ENCODE results near the gene SCT.

SCT gene

DNA sequence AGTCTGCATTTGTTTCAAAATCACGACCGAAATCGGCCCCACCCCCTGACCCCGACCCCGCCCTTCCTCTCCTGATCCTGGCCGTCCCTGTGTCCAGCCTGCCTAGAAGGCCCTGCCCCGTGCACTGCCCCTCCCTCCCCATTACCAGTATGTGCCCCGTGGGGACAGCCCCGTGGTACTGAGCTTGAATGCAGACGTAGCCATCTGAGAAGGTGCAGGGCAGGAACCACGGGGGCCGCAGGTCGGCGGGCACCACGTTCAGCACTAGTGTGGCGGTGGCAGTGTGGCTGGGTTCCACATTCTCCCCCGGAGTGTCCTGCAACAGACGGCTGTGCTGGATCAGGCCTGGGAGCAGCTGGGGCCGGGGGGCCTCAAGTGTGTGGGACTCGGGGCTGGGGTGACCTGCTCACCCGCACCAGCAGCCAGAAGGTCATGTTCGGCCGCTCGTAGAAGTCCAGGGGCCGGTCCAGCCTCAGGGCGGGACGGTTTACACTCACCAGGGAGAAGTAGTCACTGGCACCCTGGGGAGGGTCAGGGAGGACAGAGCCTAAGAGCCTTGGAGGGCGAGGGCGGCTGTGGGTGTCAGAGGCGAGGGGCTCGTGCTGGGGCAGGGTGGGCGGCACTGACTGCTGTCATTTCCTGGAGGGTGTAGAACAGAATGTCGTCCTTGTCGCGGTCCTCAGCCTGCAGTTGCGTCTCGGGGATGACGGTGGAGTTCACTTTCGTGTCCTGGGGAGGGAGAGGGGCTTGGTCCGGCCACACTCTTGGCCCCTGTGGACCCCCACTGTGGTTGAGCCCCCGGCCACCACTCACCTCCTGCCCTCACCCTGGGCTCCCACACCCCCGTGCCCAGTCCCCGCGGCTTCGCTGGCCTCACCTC, 5.8 kb downstream of the SCT start:
- no peak for DNase-seq

- no peak for DNase-seq
These were observed 6.8 kb downstream of the SCT start for GRCh38 chr11:620201-620600.

DNA sequence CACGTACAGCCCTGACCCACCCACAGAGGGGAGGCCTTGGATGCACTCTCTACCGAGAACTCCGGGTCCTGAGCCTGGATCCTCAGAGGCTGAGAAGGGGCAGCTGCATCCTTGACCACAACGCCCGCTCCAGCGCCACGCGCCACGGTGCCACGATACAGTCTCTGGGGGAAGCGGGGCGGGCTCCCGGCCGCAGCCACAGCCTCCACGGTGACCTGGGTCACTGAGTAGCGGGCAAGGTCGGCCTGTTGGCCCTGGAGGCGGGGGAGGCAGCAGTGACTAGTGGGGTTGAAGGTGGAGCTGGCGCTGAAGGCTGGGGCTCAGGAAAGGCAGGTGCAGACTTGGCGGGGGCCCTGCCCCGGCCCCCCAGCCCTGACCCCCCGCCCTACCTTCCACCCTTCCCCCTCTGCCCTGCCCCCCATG, 7.3 kb downstream of the SCT start:
- DNase-seq, result no peak

DNA sequence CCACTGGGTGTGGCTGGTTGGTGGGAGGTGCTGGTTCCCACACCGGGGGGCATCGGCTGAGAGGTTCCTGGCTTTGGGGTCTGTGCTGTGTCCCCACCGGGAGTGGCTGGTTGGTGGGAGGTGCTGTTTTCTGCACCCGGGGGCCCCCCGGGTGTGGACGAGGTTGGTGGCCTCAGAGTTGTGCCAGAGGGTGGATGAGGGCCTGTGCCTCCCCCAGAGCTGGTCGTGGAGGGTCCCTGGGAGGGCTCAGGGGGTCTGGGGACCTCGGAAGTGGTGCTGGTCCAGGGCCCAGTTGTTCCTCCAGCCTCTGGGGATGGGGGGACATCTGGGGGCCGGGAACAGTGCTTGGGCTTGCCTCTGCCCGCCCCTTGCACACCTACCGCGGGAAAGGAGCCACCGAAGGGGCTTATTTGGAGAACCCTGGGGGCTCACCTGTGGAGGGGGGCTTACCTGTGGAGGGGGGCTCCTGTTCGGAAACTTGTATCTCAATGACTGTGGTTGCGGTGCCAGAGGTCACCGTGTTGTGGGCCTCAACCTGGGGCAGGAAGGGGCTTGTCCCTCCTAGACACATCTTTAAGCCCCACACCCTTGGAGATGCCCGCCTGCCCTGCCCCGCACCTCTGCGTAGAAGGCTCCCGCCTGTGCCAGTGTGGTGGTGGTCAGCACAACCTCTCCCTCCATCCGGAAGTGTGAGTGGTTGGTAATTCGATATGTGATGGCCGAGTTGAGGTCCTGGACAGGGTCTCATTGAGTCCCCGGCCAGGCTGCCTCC, 7.9 kb downstream of the SCT start:
- DNase-seq, result no peak

DNA sequence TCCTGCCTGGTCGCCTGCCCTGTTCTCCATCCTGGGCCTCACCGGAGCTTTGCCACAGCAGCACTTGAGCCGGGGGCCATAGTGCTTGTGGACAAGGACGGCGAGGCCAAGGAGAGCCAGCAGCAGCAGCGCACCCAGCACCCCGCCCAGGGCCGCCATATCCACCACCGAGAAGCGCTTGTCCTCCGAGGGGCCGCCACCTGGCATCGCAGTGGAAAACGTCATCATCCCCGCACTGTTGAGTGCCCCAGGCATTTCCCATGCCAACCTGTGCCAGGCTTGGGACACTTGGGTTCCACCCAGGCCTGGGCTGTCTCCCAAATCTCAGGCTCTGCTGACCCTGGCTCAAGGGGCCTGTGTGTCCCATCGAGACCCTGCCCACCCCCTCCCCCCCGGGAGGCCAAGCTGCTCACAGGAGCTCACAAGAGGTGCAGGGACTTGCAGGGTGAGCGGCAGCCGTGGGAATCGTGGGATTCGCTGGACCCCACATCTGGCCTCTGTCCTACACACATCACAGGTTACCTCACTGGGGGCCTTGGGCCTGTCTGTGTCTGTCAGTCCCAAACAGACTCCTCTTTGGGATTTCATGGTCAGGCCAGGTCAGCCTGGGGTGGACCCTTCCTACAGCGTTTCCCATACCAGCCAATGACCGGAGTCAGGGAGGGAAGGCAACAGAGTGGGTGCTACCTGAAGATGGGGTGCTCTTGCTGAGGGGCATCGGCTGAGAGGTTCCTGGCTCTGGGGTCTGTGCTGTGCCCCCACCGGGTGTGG, 8.9 kb downstream of the SCT start:
- no peak for DNase-seq

DNA sequence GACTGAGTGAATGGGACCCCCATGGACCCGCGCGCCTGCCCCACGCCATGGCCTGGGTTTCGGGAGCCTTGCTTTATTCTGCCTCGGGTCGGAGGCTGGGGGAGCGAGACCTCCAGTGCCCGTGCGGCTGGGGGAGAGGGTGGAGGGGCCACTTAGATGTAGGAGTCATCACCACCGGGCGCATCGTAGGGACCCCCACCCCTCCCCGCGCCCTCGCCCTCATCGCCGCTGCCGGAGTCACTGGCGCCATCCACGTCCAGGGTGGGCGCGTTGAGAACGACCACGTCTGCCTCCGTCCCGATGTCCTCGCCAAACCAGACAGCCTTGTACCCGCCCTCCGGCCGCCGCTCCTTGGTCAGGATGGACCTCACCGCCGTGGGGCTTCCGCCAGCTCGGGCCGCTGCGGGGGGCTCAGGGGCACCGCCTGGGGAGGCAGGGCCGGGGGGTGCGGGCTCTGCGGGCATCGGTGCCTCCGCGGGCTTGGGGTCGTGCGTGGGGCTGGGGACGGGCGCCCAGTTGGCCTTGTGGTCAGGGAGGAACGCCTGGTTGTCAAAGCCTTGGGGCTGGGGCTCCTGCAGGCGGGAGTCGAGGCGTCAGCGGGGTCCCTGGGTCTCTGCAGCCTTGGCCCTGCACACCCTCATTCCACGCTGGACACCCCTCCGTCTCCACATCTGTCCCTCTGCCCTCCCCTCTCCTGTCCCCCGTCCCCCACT, 9.6 kb downstream of the SCT start:
- no peak for DNase-seq

DNA sequence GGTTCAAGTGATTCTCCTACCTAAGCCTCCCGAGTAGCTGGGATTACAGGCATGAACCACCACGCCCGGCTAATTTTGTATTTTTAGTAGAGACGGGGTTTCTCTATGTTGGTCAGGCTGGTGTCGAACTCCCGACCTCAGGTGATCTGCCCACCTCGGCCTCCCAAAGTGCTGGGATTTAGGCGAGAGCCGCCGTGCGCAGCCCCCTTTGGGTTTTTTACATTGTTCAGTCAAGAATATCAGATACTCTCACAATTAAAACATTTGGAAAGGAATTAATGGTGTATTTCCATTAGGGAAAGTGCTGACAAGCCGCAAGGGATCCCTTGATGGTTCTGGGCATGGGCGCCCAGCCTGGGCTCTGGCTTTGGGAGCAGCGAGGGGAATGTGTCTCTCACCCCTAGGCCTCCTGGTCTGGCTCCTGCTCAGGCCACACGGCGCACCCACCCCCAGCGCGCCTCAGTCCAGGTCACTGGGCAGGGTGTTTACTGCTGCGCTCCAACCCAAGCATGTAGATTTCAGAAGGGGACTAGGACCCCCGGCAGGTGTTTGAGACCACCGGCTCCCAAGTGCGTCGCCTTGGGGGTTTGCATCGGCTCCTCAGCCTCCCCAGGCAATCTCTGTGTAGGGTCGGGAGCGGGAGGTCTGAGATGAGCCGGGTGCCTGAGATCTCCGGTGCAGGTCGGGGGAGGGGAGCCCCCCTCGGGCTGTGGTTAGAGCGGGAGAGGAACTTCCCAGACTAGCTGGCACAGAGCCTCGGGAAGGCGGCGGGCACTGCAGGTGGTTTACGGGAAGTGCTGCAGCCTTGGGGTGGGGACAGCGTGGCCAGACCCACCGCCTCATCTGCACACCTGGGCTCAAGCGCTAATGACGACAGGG, 10.4 kb downstream of the SCT start:
- no peak for DNase-seq

GRCh38 chr11:615504-616319, 11.3 kb downstream of the SCT start, which contains the start of gene IRF7:
Gene IRF7 (minus strand): TSS chr11:615950. CDS start chr11:615364, 586 bp downstream.
- DNase-seq, result peak; percentile 100

GRCh38 chr11:614623-615503, 12.1 kb downstream of the SCT start:
- no peak for DNase-seq

- no peak for DNase-seq
These were observed 12.9 kb downstream of the SCT start for GRCh38 chr11:614021-614622.

- peak; percentile 88 for DNase-seq
These were observed 13.5 kb downstream of the SCT start for GRCh38 chr11:613369-613968.

DNA sequence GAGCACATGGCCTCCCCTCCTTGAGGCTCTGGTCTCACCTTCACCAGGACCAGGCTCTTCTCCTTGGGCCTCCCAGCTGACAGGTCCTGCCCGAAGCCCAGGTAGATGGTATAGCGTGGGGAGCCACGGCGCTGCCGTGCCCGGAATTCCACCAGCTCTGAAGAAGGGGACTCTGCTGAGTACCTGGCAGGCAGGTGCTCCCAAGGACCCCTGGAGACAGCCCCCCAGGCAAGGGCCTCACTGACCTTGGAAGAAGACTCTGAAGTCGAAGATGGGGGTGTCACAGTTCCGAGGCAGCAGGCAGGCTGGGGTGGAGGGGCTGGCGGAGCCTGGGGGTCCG, 14.1 kb downstream of the SCT start:
- DNase-seq, result no peak

DNA sequence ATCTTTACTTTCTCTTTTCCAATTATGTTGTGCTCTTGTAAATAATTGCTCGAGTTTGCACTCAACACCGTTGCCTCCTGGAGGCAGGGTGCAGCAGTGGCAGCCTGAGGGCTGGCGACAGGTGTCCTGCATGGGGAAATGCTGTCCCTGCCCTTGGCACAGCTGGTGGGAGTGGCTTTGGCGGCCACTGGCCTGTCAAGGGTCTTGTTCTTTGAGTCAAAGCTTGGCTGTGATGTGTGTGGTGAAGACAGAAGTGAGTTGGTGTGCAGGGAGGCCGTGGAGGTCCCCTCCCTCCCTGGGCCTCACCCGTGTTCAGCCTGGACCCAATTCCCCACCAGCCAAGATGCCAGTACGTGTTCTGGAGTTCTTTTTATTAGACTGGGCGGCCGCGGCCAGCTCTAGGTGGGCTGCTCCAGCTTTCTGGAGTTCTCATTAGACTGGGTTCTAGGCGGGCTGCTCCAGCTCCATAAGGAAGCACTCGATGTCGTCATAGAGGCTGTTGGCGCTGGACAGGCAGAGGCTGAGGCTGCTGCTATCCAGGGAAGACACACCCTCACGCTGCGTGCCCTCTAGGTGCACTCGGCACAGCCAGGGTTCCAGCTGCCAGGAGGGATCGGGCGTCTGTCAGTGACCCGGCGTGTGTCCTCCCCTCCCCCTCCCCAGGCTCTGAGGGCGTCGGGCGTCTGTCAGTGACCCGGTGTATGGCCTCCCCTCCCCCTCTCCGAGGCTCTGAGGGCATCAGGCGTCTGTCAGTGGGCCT, 14.6 kb downstream of the SCT start:
- no peak for DNase-seq

GRCh38 chr11:611001-611996, 15.7 kb downstream of the SCT start:
- DNase-seq, result no peak

- no peak for DNase-seq
These were observed 16.7 kb downstream of the SCT start for GRCh38 chr11:610146-610801.

- DNase-seq, result no peak
These were observed 17.6 kb downstream of the SCT start for GRCh38 chr11:609341-609811.
